ENCODE data around the gene AGAP1. TPM values are rescaled to one million over a fixed set of nuclear protein-coding genes. Genes with fewer than 3 reads are reported as not detected.
"Not testable (repeated sequence)": the region's sequence is repeated elsewhere in the genome, so short reads cannot be mapped to it uniquely, and the experiment has no call there.

AGAP1 gene
- total and polyA plus RNA-seq, 2 donors from 2014 or later: 8.1 to 44.5 TPM

DNA sequence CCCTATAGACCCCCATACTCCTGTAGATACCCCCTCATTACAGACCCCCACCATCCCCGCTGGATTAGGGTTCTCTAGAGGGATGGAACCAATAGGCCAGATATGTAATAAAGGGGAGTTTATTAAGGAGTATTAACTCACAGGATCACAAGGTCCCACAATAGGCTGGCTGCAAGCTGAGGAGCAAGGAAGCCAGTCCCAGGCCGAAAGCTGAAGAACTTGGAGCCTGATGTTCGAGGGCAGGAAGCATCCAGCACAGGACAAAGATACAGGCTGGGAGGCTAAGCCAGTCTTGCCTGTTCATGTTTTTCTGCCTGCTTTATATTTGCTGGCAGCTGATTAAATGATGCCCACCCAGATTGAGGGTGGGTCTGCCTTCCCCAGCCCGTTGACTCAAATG, 106.6 kb downstream of the AGAP1 start:
- FAIRE-seq (no peak), DNase-seq (no peak)
- Histone ChIP-seq H3K9me3 (ENCODE audit: control insufficient read depth in 2 of 3, insufficient read depth in 1 of 3, low read length in 3 of 3) (no peaks in the 10 kb centered on the region), H3K27me3 (ENCODE audit: control insufficient read depth, insufficient read depth, low read length) (no peaks in the 10 kb centered on the region), H3K4me3 (ENCODE audit: low read length in 3 of 3) (no peak overlapping the region), H3K27ac (ENCODE audit: low read depth in 2 of 2, low read length in 2 of 2) (no peak overlapping the region), H3K36me3 (ENCODE audit: control insufficient read depth in 2 of 3, insufficient read depth in 3 of 3, low read length in 3 of 3) (no peaks in the 10 kb centered on the region), H3K9ac (ENCODE audit: low read length in 3 of 3) (no peak overlapping the region), H3K4me1 (ENCODE audit: control insufficient read depth in 2 of 3, insufficient read depth in 2 of 3, low read depth in 1 of 3, low read length in 3 of 3) (peaks cover 0 to 5% (median 0%) of the 10 kb centered on the region in 3 donors)
- TF ChIP-seq, protein P1, sequence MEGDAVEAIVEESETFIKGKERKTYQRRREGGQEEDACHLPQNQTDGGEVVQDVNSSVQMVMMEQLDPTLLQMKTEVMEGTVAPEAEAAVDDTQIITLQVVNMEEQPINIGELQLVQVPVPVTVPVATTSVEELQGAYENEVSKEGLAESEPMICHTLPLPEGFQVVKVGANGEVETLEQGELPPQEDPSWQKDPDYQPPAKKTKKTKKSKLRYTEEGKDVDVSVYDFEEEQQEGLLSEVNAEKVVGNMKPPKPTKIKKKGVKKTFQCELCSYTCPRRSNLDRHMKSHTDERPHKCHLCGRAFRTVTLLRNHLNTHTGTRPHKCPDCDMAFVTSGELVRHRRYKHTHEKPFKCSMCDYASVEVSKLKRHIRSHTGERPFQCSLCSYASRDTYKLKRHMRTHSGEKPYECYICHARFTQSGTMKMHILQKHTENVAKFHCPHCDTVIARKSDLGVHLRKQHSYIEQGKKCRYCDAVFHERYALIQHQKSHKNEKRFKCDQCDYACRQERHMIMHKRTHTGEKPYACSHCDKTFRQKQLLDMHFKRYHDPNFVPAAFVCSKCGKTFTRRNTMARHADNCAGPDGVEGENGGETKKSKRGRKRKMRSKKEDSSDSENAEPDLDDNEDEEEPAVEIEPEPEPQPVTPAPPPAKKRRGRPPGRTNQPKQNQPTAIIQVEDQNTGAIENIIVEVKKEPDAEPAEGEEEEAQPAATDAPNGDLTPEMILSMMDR (IDR thresholded peaks at IDR 0.05; ENCODE audit: borderline replicate concordance, extremely low read depth, insufficient read depth): no peak
- intact Hi-C loops (cut with DNase I): no loop called here

DNA sequence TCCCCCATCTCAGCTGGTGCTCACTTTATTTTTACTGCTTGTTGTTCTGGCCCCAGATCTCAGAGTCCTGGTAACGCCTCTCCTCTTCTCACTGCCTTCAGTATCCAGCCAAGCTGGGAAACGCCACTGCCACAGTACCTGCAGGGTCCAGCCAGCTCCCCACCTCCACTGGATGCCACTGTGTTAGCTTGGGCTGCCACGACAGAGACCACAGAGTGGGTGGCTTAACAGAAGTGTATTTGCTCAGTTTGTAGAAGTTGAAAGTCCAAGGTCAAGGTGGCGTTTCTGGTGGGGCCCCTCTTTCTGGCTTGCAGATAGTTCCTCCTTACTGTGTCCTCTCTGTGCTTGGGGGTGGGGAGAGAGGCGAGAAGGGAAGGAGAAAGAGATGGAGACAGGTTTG, 107.1 kb downstream of the AGAP1 start:
- no peak for DNase-seq
- H3K27ac ChIP-seq (ENCODE audit: low read depth in 2 of 2, low read length in 2 of 2): no peak overlapping the region
- no peak for FAIRE-seq
- no peaks in the 10 kb centered on the region for H3K27me3 ChIP-seq (ENCODE audit: control insufficient read depth, insufficient read depth, low read length)
- H3K36me3 ChIP-seq (ENCODE audit: control insufficient read depth in 2 of 3, insufficient read depth in 3 of 3, low read length in 3 of 3): no peaks in the 10 kb centered on the region
- no peaks in the 10 kb centered on the region for H3K9me3 ChIP-seq (ENCODE audit: control insufficient read depth in 2 of 3, insufficient read depth in 1 of 3, low read length in 3 of 3)
- TF ChIP-seq, protein P1 (IDR thresholded peaks at IDR 0.05; ENCODE audit: borderline replicate concordance, extremely low read depth, insufficient read depth): no peak
- peaks cover 0 to 5% (median 0%) of the 10 kb centered on the region in 3 donors for H3K4me1 ChIP-seq (ENCODE audit: control insufficient read depth in 2 of 3, insufficient read depth in 2 of 3, low read depth in 1 of 3, low read length in 3 of 3)
- no peak overlapping the region for H3K4me3 ChIP-seq (ENCODE audit: low read length in 3 of 3)
- H3K9ac ChIP-seq (ENCODE audit: low read length in 3 of 3): no peak overlapping the region
- intact Hi-C loops (cut with DNase I): no loop called here

DNA sequence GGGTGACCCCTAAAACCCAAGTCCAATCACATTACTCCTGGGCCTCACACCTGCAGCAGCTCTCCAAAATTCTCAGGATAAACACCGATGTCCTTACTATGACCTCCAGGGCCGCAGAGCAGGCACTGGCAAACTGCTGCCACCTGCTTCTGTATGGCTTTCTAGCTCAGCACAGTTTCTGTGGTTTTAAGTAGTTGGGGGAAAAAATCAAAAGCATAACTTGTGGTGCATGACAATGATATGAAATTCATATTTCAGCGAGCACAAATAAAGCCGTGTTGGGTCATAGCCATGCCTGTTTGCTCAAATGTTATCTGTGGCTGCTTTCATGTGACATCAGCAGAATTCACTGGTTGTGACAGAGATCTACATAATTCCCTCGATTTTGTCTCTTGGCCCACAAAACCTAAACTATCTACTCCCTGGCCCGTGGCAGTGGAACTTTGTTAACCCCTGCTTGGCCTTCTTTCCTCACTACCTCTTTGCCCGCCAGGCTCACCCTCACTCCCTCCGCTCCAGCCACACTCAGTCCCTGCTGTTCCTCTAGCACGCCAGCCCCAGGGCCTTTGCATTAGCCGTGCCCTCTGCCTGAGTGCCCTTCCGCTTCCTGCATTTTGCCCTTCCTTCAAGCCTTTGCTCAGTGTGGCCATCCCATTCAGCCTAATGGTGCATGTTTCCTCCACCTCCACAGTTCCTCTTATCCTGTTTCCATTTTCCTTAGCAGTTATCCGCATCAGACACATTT, 108.3 kb downstream of the AGAP1 start:
- Histone ChIP-seq H3K4me1 (ENCODE audit: control insufficient read depth in 2 of 3, insufficient read depth in 2 of 3, low read depth in 1 of 3, low read length in 3 of 3) (peaks cover 0 to 5% (median 0%) of the 10 kb centered on the region in 3 donors), H3K27ac (ENCODE audit: low read depth in 2 of 2, low read length in 2 of 2) (peak overlapping the region; percentile 4 to 28), H3K9ac (ENCODE audit: low read length in 3 of 3) (no peak overlapping the region), H3K36me3 (ENCODE audit: control insufficient read depth in 2 of 3, insufficient read depth in 3 of 3, low read length in 3 of 3) (no peaks in the 10 kb centered on the region), H3K9me3 (ENCODE audit: control insufficient read depth in 2 of 3, insufficient read depth in 1 of 3, low read length in 3 of 3) (no peaks in the 10 kb centered on the region), H3K4me3 (ENCODE audit: low read length in 3 of 3) (no peak overlapping the region), H3K27me3 (ENCODE audit: control insufficient read depth, insufficient read depth, low read length) (no peaks in the 10 kb centered on the region)
- TF ChIP-seq, protein P1 (IDR thresholded peaks at IDR 0.05; ENCODE audit: borderline replicate concordance, extremely low read depth, insufficient read depth): no peak
- no peak for FAIRE-seq
- no peak for DNase-seq
- intact Hi-C loops (cut with DNase I): no loop called here

DNA sequence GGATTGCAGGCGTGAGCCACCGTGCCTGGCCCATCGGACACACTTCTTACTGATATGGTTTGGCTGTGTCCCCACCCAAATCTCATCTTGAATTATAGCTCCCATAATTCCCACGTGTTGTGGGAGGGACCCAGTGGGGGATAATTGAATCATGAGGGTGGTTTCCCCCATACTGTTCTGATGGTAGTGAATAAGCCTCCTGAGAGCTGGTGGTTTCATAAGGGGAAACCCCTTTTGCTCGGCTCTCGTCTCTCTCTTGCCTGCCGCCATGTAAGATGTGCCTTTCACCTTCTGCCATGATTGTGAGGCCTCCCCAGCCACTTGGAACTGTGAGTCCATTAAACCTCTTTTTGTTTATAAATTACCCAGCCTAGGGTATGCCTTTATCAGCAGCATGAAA, 109.1 kb downstream of the AGAP1 start:
- H3K36me3 ChIP-seq (ENCODE audit: control insufficient read depth in 2 of 3, insufficient read depth in 3 of 3, low read length in 3 of 3); FAIRE-seq; DNase-seq; H3K27me3 ChIP-seq (ENCODE audit: control insufficient read depth, insufficient read depth, low read length); H3K4me3 ChIP-seq (ENCODE audit: low read length in 3 of 3); H3K9ac ChIP-seq (ENCODE audit: low read length in 3 of 3); H3K9me3 ChIP-seq (ENCODE audit: control insufficient read depth in 2 of 3, insufficient read depth in 1 of 3, low read length in 3 of 3); intact Hi-C loops (cut with DNase I); H3K4me1 ChIP-seq (ENCODE audit: control insufficient read depth in 2 of 3, insufficient read depth in 2 of 3, low read depth in 1 of 3, low read length in 3 of 3); H3K27ac ChIP-seq (ENCODE audit: low read depth in 2 of 2, low read length in 2 of 2): not testable (repeated sequence)

Data from kidney (tissue), 14 donors.